HUES6 (cell line): ENCODE results near the gene DTX1.

Experiments used
- H3K27ac ChIP-seq: 2 replicates; pipeline ENCODE4 v1.7.0; 2013; ENCODE audit warnings: low read depth, mild to moderate bottlenecking, low read length, inconsistent platforms
- H3K27me3 ChIP-seq: 2 replicates; pipeline ENCODE4 v1.6.1; 2013; ENCODE audit warnings: low read length; ENCODE audit not compliant: control insufficient read depth, insufficient read depth
- H3K36me3 ChIP-seq: 2 replicates; pipeline ENCODE4 v1.6.1; 2013; ENCODE audit warnings: low read length; ENCODE audit not compliant: control insufficient read depth, insufficient read depth
- H3K4me1 ChIP-seq: 2 replicates; pipeline ENCODE4 v1.6.1; 2013; ENCODE audit warnings: low read length; ENCODE audit not compliant: control insufficient read depth, insufficient read depth
- H3K4me3 ChIP-seq: 2 replicates; pipeline ENCODE4 v1.5.1; 2013; ENCODE audit warnings: low read depth, low read length
- H3K9ac ChIP-seq: one replicate; pipeline ENCODE4 v1.6.1; 2013; ENCODE audit warnings: mild to moderate bottlenecking, low read length
- H3K9me3 ChIP-seq: 2 replicates; pipeline ENCODE4 v1.6.1; 2013; ENCODE audit warnings: low read depth, low read length; ENCODE audit not compliant: control insufficient read depth, insufficient read depth

Gene DTX1

DNA sequence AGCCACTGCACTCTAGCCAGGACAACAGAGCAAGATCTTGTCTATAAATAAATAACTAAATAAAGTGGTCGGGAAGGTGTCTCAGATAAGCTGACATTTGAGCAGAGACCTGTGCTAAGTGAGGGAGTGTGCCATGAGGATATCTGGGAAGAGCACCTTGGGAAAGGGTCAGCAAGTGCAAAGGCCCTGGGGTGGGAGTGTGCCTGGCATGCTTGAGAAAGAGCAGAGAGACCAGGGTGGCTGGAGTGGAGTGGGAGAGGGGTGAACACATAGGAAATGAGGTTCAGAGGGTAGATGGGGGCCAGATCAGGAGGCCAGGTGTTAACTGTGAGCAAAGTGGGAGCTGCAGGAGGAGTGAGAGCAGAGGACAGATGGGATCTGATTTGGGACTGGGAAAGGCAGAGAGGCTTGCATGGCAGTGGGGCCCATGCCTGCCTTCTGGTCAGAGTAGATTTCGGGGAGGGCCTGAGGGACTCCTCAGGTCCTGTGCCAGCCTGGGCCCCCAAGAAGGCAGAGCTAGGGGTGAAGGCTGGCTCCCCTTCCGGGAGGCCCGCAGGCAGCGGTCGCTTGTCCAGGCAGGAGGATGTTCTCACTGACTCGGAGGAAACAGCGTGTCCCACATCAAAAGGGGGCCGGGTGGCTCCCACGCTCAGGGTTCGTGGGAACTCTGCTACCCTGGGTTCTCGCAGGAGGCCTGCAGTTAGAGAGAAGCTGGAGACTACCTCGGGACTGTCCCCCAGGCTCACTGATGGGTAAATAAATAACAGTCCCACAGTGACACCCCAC, 32.6 kb downstream of the DTX1 start:
- Histone ChIP-seq H3K36me3 (no peaks in the 10 kb centered on the region), H3K9me3 (no peaks in the 10 kb centered on the region), H3K4me3 (no peak overlapping the region), H3K27ac (no peak overlapping the region), H3K27me3 (peaks cover 14% of the 10 kb centered on the region), H3K4me1 (peaks cover 15% of the 10 kb centered on the region), H3K9ac (no peak overlapping the region)

DNA sequence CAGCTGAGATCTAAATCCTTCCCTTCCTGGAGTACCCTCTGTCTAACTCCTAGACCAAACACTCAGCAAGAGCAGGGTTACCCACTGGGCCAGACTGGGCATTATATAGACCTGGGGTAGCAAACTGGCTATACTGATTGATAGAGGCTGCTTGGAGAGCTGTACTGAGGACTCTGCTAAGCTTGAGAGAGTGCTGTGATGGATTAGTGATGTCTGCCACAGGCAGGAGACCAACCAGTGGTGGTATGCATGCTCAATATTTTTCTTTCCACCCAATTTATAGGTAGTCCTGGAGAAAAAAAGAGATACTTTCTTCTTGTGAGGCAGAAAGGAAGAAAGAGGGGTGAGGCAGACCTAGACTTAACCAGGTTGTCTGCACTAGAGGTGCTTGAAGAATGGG, 33.3 kb downstream of the DTX1 start:
- Histone ChIP-seq H3K4me3 (no peak overlapping the region), H3K36me3 (no peaks in the 10 kb centered on the region), H3K27ac (no peak overlapping the region), H3K27me3 (peaks cover 14% of the 10 kb centered on the region), H3K4me1 (peaks cover 15% of the 10 kb centered on the region), H3K9ac (no peak overlapping the region), H3K9me3 (no peaks in the 10 kb centered on the region)

DNA sequence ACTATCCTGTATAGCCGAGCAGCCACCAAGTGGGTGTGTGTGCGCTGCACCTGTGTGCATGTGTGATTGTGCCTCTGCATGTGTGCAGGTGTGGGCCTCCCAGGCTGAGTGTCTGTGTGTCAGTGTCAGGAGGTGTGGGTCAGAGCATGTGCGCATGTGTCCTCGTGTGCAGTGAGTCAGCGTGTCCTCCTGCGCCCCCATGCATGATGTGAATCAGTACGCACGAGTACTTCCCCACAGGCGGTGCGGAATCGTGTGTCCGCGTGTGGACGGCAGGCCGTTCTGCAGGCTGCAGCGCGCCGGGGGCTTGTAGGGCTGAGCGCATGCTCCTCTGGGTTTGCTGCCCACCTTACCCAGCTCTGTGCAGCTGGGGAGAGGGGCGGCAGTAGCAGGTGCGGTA, 34.2 kb downstream of the DTX1 start:
- H3K9ac ChIP-seq: no peak overlapping the region
- peaks cover 15% of the 10 kb centered on the region for H3K4me1 ChIP-seq
- H3K36me3 ChIP-seq: no peaks in the 10 kb centered on the region
- H3K4me3 ChIP-seq: no peak overlapping the region
- no peak overlapping the region for H3K27ac ChIP-seq
- peaks cover 14% of the 10 kb centered on the region for H3K27me3 ChIP-seq
- no peaks in the 10 kb centered on the region for H3K9me3 ChIP-seq

DNA sequence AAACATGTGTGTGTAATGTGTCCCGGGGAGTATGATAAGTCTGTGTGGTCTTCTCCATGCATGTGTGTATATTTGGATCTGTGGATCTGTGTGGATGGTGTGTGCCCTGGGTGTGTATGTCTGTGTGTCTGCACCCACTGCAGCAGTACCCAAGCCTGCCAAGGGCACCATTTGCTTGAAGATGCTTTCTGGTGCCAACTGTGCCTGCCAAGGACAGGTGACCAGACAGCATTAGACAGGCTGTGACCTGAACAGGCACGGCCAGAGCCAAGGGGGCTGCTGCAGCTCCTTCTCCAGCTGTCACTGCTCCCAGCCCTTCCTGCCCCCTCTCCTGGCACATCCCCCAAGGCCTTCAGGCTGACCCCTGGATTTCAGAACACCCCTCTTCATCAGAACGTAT, 35.0 kb downstream of the DTX1 start:
- Histone ChIP-seq H3K36me3 (no peaks in the 10 kb centered on the region), H3K27me3 (peaks cover 14% of the 10 kb centered on the region), H3K4me3 (no peak overlapping the region), H3K9ac (no peak overlapping the region), H3K27ac (no peak overlapping the region), H3K4me1 (peaks cover 15% of the 10 kb centered on the region), H3K9me3 (no peaks in the 10 kb centered on the region)

DNA sequence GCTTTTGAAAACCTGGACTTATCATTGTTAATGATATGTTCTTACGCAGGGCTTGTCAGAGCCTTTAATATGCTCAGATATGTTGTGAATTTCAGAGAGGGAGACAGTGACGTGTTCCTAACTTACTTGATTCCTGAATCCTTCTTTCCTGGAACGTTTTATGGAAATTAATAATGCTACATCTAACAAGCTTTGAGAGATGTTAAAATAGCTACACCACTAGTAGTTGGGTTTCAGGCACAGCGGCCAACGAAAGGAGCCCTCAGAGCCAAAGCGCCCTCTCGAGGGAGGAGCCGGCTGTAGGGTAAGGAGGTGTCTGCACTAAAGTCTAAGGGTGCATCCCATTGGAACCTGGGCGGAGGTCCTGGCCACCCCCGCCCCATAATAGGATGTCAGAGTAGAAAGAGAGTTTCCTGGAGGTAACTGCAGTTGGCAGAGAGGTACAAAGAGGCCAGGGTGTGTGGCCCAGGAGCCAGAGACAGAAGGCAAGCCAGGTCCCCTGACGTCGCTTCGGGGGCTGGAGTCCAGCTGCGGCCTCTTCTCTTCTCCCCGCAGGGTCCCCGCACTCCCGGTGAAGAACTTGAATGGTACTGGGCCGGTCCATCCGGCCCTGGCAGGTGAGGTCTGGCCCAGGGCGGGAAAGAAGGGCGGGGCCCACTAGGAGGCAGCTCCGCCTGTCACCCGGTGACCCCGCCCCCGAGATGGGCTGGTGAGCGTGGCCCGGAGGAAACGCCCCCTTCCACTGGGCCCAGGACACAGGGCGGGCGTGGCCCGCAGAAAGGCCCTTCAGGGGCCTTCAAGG, 36.3 kb downstream of the DTX1 start:
- H3K4me3 ChIP-seq: peak overlapping the region; percentile 55
- H3K36me3 ChIP-seq: no peaks in the 10 kb centered on the region
- no peak overlapping the region for H3K27ac ChIP-seq
- peaks cover 14% of the 10 kb centered on the region for H3K27me3 ChIP-seq
- H3K9ac ChIP-seq: no peak overlapping the region
- H3K4me1 ChIP-seq: peaks cover 9% of the 10 kb centered on the region
- no peaks in the 10 kb centered on the region for H3K9me3 ChIP-seq

DNA sequence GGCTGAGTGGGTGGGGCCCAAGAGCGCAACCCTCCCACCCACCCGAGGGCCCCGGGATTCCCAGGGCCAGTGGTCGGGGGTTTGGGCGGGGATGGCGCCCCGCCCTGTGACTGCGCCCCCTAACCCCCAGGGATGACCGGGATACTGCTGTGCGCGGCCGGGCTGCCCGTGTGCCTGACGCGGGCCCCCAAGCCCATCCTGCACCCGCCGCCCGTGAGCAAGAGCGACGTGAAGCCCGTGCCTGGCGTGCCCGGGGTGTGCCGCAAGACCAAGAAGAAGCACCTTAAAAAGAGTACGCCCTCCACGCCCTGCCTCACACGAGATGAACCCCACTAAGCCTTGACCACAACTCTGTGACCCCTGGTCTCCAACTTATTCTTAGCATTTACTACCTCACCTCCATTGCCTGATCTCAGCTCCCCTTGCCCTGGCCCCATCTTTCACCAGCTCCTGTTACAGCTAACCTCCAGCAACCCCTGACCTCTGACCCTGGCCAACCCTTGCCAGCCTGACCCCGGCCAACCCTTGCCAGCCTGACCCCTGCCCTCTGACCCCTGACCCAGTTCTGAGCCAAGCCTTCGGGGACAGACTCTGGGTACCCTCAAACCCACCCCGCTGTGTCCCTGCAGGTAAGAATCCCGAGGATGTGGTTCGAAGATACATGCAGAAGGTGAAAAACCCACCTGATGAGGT, 37.0 kb downstream of the DTX1 start:
- H3K27ac ChIP-seq: no peak overlapping the region
- peaks cover 14% of the 10 kb centered on the region for H3K27me3 ChIP-seq
- H3K4me3 ChIP-seq: peak overlapping the region; percentile 55
- no peaks in the 10 kb centered on the region for H3K36me3 ChIP-seq
- peaks cover 14% of the 10 kb centered on the region for H3K4me1 ChIP-seq
- H3K9ac ChIP-seq: no peak overlapping the region
- H3K9me3 ChIP-seq: no peaks in the 10 kb centered on the region

DNA sequence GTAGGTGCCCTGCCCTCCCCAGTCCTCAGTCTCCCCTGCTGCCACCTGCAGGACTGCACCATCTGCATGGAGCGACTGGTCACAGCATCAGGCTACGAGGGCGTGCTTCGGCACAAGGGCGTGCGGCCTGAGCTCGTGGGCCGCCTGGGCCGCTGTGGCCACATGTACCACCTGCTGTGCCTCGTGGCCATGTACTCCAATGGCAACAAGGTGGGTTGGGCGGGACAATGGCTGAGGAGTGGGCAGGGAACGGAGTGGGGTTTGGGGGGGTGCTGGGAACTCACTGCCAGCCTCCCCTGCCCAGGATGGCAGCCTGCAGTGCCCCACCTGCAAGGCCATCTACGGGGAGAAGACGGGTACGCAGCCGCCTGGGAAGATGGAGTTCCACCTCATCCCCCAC, 38.2 kb downstream of the DTX1 start:
- H3K4me1 ChIP-seq: peaks cover 14% of the 10 kb centered on the region
- H3K4me3 ChIP-seq: no peak overlapping the region
- H3K27ac ChIP-seq: no peak overlapping the region
- H3K36me3 ChIP-seq: no peaks in the 10 kb centered on the region
- H3K9me3 ChIP-seq: no peaks in the 10 kb centered on the region
- no peak overlapping the region for H3K9ac ChIP-seq
- peaks cover 14% of the 10 kb centered on the region for H3K27me3 ChIP-seq

DNA sequence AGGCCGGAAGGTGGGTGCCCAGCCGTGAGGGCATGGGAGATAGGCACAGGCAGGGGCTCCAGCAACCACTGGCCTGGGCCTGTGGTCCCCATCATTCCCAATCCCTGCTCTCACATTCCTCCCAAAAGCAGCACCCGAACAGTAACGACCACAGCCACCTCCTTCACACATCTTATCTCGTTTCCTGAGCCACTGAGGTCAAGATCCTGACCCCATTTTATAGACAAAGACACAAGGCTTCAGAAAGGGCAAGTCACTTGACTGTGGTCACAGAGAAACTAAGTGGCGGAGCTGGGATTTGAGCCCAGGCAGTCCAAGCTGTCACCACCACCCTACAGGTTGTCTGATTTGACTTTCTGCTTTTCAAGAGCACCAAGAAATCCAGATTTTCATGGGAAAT, 38.9 kb downstream of the DTX1 start:
- Histone ChIP-seq H3K4me1 (peaks cover 14% of the 10 kb centered on the region), H3K4me3 (no peak overlapping the region), H3K9ac (no peak overlapping the region), H3K9me3 (no peaks in the 10 kb centered on the region), H3K27me3 (peaks cover 14% of the 10 kb centered on the region), H3K36me3 (no peaks in the 10 kb centered on the region), H3K27ac (no peak overlapping the region)

DNA sequence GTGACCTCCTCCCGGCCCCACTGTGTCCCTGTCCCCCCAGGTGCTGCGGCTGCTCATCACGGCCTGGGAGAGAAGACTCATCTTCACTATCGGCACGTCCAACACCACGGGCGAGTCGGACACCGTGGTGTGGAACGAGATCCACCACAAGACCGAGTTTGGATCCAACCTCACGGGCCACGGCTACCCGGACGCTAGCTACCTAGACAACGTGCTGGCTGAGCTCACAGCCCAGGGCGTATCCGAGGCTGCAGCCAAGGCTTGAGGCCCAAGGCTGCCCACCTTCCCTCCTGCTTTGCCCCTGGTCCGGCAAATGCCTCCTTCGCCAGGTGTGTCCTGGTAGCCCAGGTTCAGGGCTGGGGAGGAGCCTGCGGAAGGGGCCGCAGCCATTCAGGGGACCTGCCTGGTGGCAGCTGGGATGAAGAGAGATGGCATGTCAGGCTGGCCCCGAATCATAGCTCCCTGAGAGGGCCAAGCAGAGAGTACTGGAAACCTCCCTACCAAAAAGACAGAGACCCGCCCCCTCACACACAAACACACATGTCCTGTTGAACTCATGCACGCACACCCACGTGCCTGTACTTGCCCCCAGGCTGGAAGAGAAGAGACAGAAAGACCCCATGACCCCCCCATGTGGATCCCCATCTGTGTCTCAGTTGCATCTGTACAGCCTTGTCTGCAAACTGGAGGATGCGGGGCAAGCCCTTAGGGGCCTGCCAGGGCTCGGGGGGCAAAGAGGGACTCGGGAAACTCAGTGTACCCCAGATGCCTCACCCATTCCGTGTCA, 40.3 kb downstream of the DTX1 start:
- Histone ChIP-seq H3K9ac (no peak overlapping the region), H3K27me3 (peaks cover 6% of the 10 kb centered on the region), H3K27ac (no peak overlapping the region), H3K4me3 (no peak overlapping the region), H3K4me1 (peaks cover 14% of the 10 kb centered on the region), H3K36me3 (no peaks in the 10 kb centered on the region), H3K9me3 (no peaks in the 10 kb centered on the region)

DNA sequence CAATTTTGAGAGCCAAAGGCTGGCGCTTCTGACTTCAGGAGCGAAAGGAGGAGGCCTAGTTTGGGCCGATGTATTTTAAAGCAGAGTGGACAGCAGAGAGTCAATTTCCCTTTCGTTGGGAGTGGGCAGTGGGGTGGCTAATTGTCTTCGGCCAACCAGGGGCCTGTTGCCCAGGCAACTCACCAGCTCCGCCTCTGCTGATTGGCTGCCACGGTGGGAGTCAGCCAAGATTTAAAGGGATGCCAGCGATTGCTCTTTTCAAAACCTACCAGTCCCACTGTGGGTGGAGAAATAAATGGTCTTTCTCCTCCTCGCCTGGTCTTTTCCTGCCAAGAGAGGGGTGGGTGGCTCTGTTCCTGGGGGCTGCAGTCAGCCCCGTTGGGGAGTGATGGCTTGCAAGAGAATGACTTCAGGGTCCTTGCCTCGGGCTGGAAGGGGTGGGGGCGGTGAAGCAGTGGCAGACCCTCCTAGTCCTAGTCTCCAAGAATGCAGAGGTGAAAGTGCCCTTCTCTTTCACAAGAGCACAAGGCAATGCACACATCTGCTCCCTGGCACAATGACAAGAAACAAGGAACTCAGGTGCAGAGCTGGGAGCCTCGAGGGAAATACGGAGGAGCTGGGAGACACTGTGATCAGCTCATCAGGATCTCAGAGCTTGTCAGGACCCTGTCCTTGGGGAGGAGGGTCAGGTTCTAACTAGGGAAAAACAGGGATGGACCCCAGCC, 41.3 kb downstream of the DTX1 start:
- H3K36me3 ChIP-seq: no peaks in the 10 kb centered on the region
- no peak overlapping the region for H3K9ac ChIP-seq
- no peak overlapping the region for H3K4me3 ChIP-seq
- H3K27ac ChIP-seq: no peak overlapping the region
- H3K4me1 ChIP-seq: peaks cover 9% of the 10 kb centered on the region; the same call in 1 of the 2 replicates
- peaks cover 3% of the 10 kb centered on the region; the same call in 1 of the 2 replicates for H3K27me3 ChIP-seq
- H3K9me3 ChIP-seq: no peaks in the 10 kb centered on the region
